Activated naive CD4-positive, alpha-beta T cell treated with anti-CD3 and anti-CD28 coated beads, Interleukin-2, amount 10 ng/mL, durations not matched to agents 5 hours and 36 hours (primary cell): ENCODE results near the gene WNT8A. TPM values are rescaled to one million over a fixed set of nuclear protein-coding genes. Genes with fewer than 3 reads are reported as not detected.

Experiments used
- total RNA-seq, 2 experiments: library from RNA; stranded (reverse); gene quantifications; one replicate each; pipeline ENCODE4 v1.2.3, GENCODE V29; 2021

Gene WNT8A
- total RNA-seq, result not detected

GRCh38 chr5:138083702-138084101, at the start of gene WNT8A:
Gene WNT8A, plus strand, starts transcription at chr5:138084033. Its CDS starts 95 bp downstream, at chr5:138084128.

GRCh38 chr5:138138949-138139780, 55.3 kb downstream of the WNT8A start, which contains the start of gene NME5:
Gene NME5, minus strand, starts transcription at chr5:138139428. Its CDS starts 648 bp downstream, at chr5:138138780.

Other genes with a start within 250 kb of the WNT8A start
- gene MYOT, start 216.2 kb upstream of the WNT8A start, total RNA-seq, result not detected
- not detected for gene PKD2L2, start 194.6 kb upstream of the WNT8A start, total RNA-seq
- gene FAM13B, start 51.0 kb upstream of the WNT8A start, total RNA-seq, result 10 to 100 TPM; 29.6 to 33.9 TPM
- not detected for gene NME5, start 55.4 kb downstream of the WNT8A start, total RNA-seq
- gene BRD8, start 94.6 kb downstream of the WNT8A start, total RNA-seq, result 10 to 100 TPM; 62.6 to 65.0 TPM
- gene KIF20A, start 95.1 kb downstream of the WNT8A start, total RNA-seq, result 10 to 100 TPM; 43.4 to 44.9 TPM
- gene CDC23, start 129.3 kb downstream of the WNT8A start, total RNA-seq, result 10 to 100 TPM; 23.8 to 25.4 TPM
- gene GFRA3, start 190.6 kb downstream of the WNT8A start, total RNA-seq, result under 1 TPM in 1 of 2 experiments, not detected in 1; 0.17 TPM
- gene CDC25C, start 247.8 kb downstream of the WNT8A start, total RNA-seq, result 10 to 100 TPM; 10.8 to 11.1 TPM